Karpas-422 (cell line): ENCODE results near the gene DGKD. TPM values are rescaled to one million over a fixed set of nuclear protein-coding genes. Genes with fewer than 3 reads are reported as not detected.
A peak's percentile ranks its signal among the peaks of the same experiment; 100 is the strongest.
"Not testable (repeated sequence)": the region's sequence is repeated elsewhere in the genome, so short reads cannot be mapped to it uniquely, and the experiment has no call there.

Source experiments
- DNase-seq: peaks from one replicate; pipeline ENCODE4 v3.0.0-alpha.2; 2015
- H2AFZ ChIP-seq: fragments of 200-600 bp; sonication (generic); 2 replicates; pipeline ENCODE4 v1.6.1; 2014; ENCODE audit warnings: antibody characterized with exemption, low read length, mixed read lengths
- H3K27ac ChIP-seq: fragments of 200-600 bp; sonication (generic); 2 replicates; pipeline ENCODE4 v1.5.1; 2014; ENCODE audit warnings: mild to moderate bottlenecking, low read length, moderate library complexity
- H3K27me3 ChIP-seq: fragments of 200-600 bp; sonication (generic); 2 replicates; pipeline ENCODE4 v1.6.1; 2014; ENCODE audit warnings: low read length, mixed read lengths
- H3K36me3 ChIP-seq: fragments of 200-600 bp; sonication (generic); 2 replicates; pipeline ENCODE4 v1.6.1; 2014; ENCODE audit warnings: low read length, mixed read lengths; ENCODE audit not compliant: insufficient read depth
- H3K4me1 ChIP-seq: fragments of 200-600 bp; sonication (generic); 2 replicates; pipeline ENCODE4 v1.6.1; 2014; ENCODE audit warnings: mild to moderate bottlenecking, low read length, mixed read lengths
- H3K4me2 ChIP-seq: fragments of 200-600 bp; sonication (generic); 2 replicates; pipeline ENCODE4 v1.6.1; 2014; ENCODE audit warnings: low read length, low read depth, mild to moderate bottlenecking; ENCODE audit not compliant: poor library complexity, severe bottlenecking
- H3K4me3 ChIP-seq: fragments of 200-600 bp; sonication (generic); 2 replicates; pipeline ENCODE4 v1.5.1; 2014; ENCODE audit warnings: mild to moderate bottlenecking, antibody characterized with exemption, low read length, mixed read lengths
- H3K79me2 ChIP-seq: fragments of 200-600 bp; sonication (generic); 2 replicates; pipeline ENCODE4 v1.6.1; 2014; ENCODE audit warnings: mild to moderate bottlenecking, low read length, mixed read lengths
- H3K9ac ChIP-seq: fragments of 200-600 bp; sonication (generic); 2 replicates; pipeline ENCODE4 v1.6.0; 2014; ENCODE audit warnings: low read length
- H3K9me2 ChIP-seq: fragments of 200-600 bp; sonication (generic), shearing (Covaris generic); replicated peaks from 2 replicates; pipeline ENCODE4 v1.6.0; 2014; ENCODE audit warnings: mild to moderate bottlenecking, low read length, moderate library complexity; ENCODE audit not compliant: insufficient read depth
- H3K9me3 ChIP-seq: fragments of 300-700, 200-600 bp; sonication (generic); 2 replicates; pipeline ENCODE4 v1.6.1; 2014; ENCODE audit warnings: low read length, mixed read lengths
- H4K20me1 ChIP-seq: fragments of 200-600 bp; sonication (generic); 2 replicates; pipeline ENCODE4 v1.6.1; 2014; ENCODE audit warnings: mild to moderate bottlenecking, antibody characterized with exemption, low read length, low read depth; ENCODE audit not compliant: insufficient read depth
- total RNA-seq: library from RNA; depleted of rRNA; stranded (reverse); fragments of >200 nt; shearing (Covaris generic); gene quantifications from 2 replicates; pipeline ENCODE4 v1.2.3, GENCODE V29; 2014; ENCODE audit warnings: low replicate concordance

DGKD gene
- total RNA-seq, 1 experiment from 2014 or later: 10.2 TPM

- H3K4me1 ChIP-seq: peaks cover 12% of the 10 kb centered on the region
- H3K9ac ChIP-seq: no peak overlapping the region
- H3K79me2 ChIP-seq: no peaks in the 10 kb centered on the region
- H3K36me3 ChIP-seq: no peaks in the 10 kb centered on the region
- no peaks in the 10 kb centered on the region for H3K9me2 ChIP-seq
- H3K9me3 ChIP-seq: no peaks in the 10 kb centered on the region
- no peak overlapping the region for H3K4me2 ChIP-seq
- no peaks in the 10 kb centered on the region for H4K20me1 ChIP-seq
- H3K4me3 ChIP-seq: no peak overlapping the region
- DNase-seq: no peak
- H2AFZ ChIP-seq: no peak overlapping the region
- no peak overlapping the region for H3K27ac ChIP-seq
- no peaks in the 10 kb centered on the region for H3K27me3 ChIP-seq
Observed at GRCh38 chr2:233329489-233330135, 24.7 kb upstream of the DGKD start.

GRCh38 chr2:233331536-233331935 lies 22.8 kb upstream of the DGKD start:
- peak overlapping the region; percentile 38 for H3K4me3 ChIP-seq
- no peaks in the 10 kb centered on the region for H4K20me1 ChIP-seq
- H2AFZ ChIP-seq: peak overlapping the region; percentile 84
- H3K36me3 ChIP-seq: no peaks in the 10 kb centered on the region
- peaks cover 12% of the 10 kb centered on the region for H3K4me1 ChIP-seq
- peak; percentile 88 for DNase-seq
- H3K9me3 ChIP-seq: no peaks in the 10 kb centered on the region
- H3K27ac ChIP-seq: peak overlapping the region; percentile 45; the same call in 1 of the 2 replicates
- no peaks in the 10 kb centered on the region for H3K9me2 ChIP-seq
- no peaks in the 10 kb centered on the region for H3K79me2 ChIP-seq
- peak overlapping the region; percentile 56 for H3K4me2 ChIP-seq
- H3K27me3 ChIP-seq: no peaks in the 10 kb centered on the region
- peak overlapping the region; percentile 37 for H3K9ac ChIP-seq

- Histone ChIP-seq H3K27me3 (no peaks in the 10 kb centered on the region), H3K79me2 (no peaks in the 10 kb centered on the region), H3K27ac (peak overlapping the region; percentile 45; the same call in 1 of the 2 replicates), H3K4me2 (peak overlapping the region; percentile 56), H3K4me1 (peaks cover 12% of the 10 kb centered on the region), H4K20me1 (no peaks in the 10 kb centered on the region), H3K9me2 (no peaks in the 10 kb centered on the region), H3K4me3 (no peak overlapping the region), H3K36me3 (no peaks in the 10 kb centered on the region), H3K9ac (peak overlapping the region; percentile 37), H2AFZ (peak overlapping the region; percentile 84), H3K9me3 (no peaks in the 10 kb centered on the region)
- DNase-seq: no peak
Observed at GRCh38 chr2:233332125-233332524, 22.2 kb upstream of the DGKD start.

- H3K9me3 ChIP-seq: no peaks in the 10 kb centered on the region
- no peaks in the 10 kb centered on the region for H3K79me2 ChIP-seq
- H3K4me3 ChIP-seq: no peak overlapping the region
- H4K20me1 ChIP-seq: no peaks in the 10 kb centered on the region
- H3K4me1 ChIP-seq: peaks cover 12% of the 10 kb centered on the region
- no peak overlapping the region for H3K4me2 ChIP-seq
- DNase-seq: no peak
- H3K9ac ChIP-seq: no peak overlapping the region
- H3K27me3 ChIP-seq: no peaks in the 10 kb centered on the region
- H3K9me2 ChIP-seq: no peaks in the 10 kb centered on the region
- no peak overlapping the region for H2AFZ ChIP-seq
- no peak overlapping the region for H3K27ac ChIP-seq
- no peaks in the 10 kb centered on the region for H3K36me3 ChIP-seq
Observed at GRCh38 chr2:233334915-233335314, 19.4 kb upstream of the DGKD start.

GRCh38 chr2:233336091-233336490 lies 18.2 kb upstream of the DGKD start:
- not testable (repeated sequence) for DNase-seq, H3K27me3 ChIP-seq, H3K27ac ChIP-seq, H4K20me1 ChIP-seq, H3K9ac ChIP-seq, H2AFZ ChIP-seq, H3K4me2 ChIP-seq, H3K36me3 ChIP-seq, H3K4me3 ChIP-seq, H3K9me2 ChIP-seq, H3K79me2 ChIP-seq, H3K9me3 ChIP-seq
- peaks cover 10% of the 10 kb centered on the region for H3K4me1 ChIP-seq

GRCh38 chr2:233336541-233336940 lies 17.8 kb upstream of the DGKD start:
- Histone ChIP-seq H3K27ac (no peak overlapping the region), H3K9me3 (peaks cover 3% of the 10 kb centered on the region; the same call in 1 of the 2 replicates), H3K27me3 (no peaks in the 10 kb centered on the region), H3K79me2 (no peaks in the 10 kb centered on the region), H3K4me2 (no peak overlapping the region), H3K36me3 (no peaks in the 10 kb centered on the region), H4K20me1 (no peaks in the 10 kb centered on the region), H2AFZ (no peak overlapping the region), H3K9ac (no peak overlapping the region), H3K9me2 (no peaks in the 10 kb centered on the region), H3K4me1 (peaks cover 6% of the 10 kb centered on the region), H3K4me3 (no peak overlapping the region)
- DNase-seq: no peak

- Histone ChIP-seq H3K36me3 (no peaks in the 10 kb centered on the region), H4K20me1 (no peaks in the 10 kb centered on the region), H3K9me2 (no peaks in the 10 kb centered on the region), H3K79me2 (no peaks in the 10 kb centered on the region), H2AFZ (no peak overlapping the region), H3K4me2 (no peak overlapping the region), H3K4me3 (no peak overlapping the region), H3K4me1 (no peaks in the 10 kb centered on the region), H3K27ac (no peak overlapping the region), H3K9ac (no peak overlapping the region), H3K9me3 (peaks cover 3% of the 10 kb centered on the region; the same call in 1 of the 2 replicates), H3K27me3 (no peaks in the 10 kb centered on the region)
- DNase-seq: no peak
Observed at GRCh38 chr2:233338046-233338445, 16.2 kb upstream of the DGKD start.

- no peaks in the 10 kb centered on the region for H3K9me2 ChIP-seq
- no peak overlapping the region for H3K4me2 ChIP-seq
- H3K27me3 ChIP-seq: no peaks in the 10 kb centered on the region
- no peak overlapping the region for H3K27ac ChIP-seq
- no peak overlapping the region for H3K4me3 ChIP-seq
- H3K9ac ChIP-seq: no peak overlapping the region
- peaks cover 3% of the 10 kb centered on the region; the same call in 1 of the 2 replicates for H3K9me3 ChIP-seq
- H3K4me1 ChIP-seq: no peaks in the 10 kb centered on the region
- no peaks in the 10 kb centered on the region for H3K79me2 ChIP-seq
- no peak overlapping the region for H2AFZ ChIP-seq
- H4K20me1 ChIP-seq: no peaks in the 10 kb centered on the region
- DNase-seq: no peak
- H3K36me3 ChIP-seq: no peaks in the 10 kb centered on the region
Observed at GRCh38 chr2:233338812-233339368, 15.4 kb upstream of the DGKD start.
